AG04449 (cell line): Measurements from ENCODE around the gene CALCOCO1.

Experiments used
- CTCF ChIA-PET: fragments of 350-600 bp; formaldehyde crosslinking; extraction: SDS; loops from one replicate; lab custom pipeline; 2021; ENCODE audit warnings: antibody characterized with exemption; lab: Yijun Ruan, JAX
- POLR2A ChIA-PET: fragments of 400-600, 350-600 bp; formaldehyde crosslinking; extraction: SDS; loops from one replicate; lab custom pipeline; 2020; ENCODE audit warnings: antibody characterized with exemption, inconsistent platforms; lab: Yijun Ruan, JAX
- DNase-seq: peaks from one replicate; pipeline ENCODE4 v3.0.0-alpha.2; 2010; ENCODE audit warnings: low read depth, low spot score
- H3K4me3 ChIP-seq: 2 replicates; pipeline ENCODE4 v1.5.1; 2011; ENCODE audit warnings: low read depth, mild to moderate bottlenecking, control low read depth, low read length
- CTCF ChIP-seq: IDR thresholded peaks from one replicate; pipeline ENCODE4 v1.5.1; 2011; ENCODE audit warnings: mild to moderate bottlenecking, moderate library complexity, low read length, control low read depth, inconsistent platforms; ENCODE audit not compliant: insufficient read depth; ENCODE audit errors: missing control alignments

CALCOCO1 gene

GRCh38 chr12:53670971-53671370, 56.3 kb downstream of the CALCOCO1 start:
- DNase-seq, result no peak
- POLR2A ChIA-PET, result no interaction called here
- H3K4me3 ChIP-seq, result no peak overlapping the region
- TF ChIP-seq CTCF, result no peak
- CTCF ChIA-PET, result interaction anchor here (1.1 to 14.9 kb wide), 3 partner anchors 12 to 129 kb away, joined by 3 to 207 read pairs (median 5); no protein-coding TSS in a partner anchor

- POLR2A ChIA-PET, result no interaction called here
- no peak overlapping the region for H3K4me3 ChIP-seq
- no peak for DNase-seq
- CTCF ChIA-PET, result interaction anchor here (1.1 to 14.9 kb wide), 3 partner anchors 11 to 128 kb away, joined by 3 to 207 read pairs (median 5); no protein-coding TSS in a partner anchor
- TF ChIP-seq CTCF, result no peak
Observed at GRCh38 chr12:53670308-53670707, 56.9 kb downstream of the CALCOCO1 start.

GRCh38 chr12:53667080-53667479, 60.2 kb downstream of the CALCOCO1 start:
- DNase-seq, result no peak
- ChIA-PET CTCF (interaction anchor here (0.9 to 14.9 kb wide), 3 partner anchors 9 to 125 kb away, joined by 3 to 207 read pairs (median 7); partner anchors contain the start of gene ATP5MC2), POLR2A (interaction anchor here (1.1 kb wide), 1 partner anchor 12 kb away, joined by 4 read pairs; no protein-coding TSS in a partner anchor)
- no peak for TF ChIP-seq CTCF
- H3K4me3 ChIP-seq, result no peak overlapping the region

GRCh38 chr12:53664936-53665335, 62.3 kb downstream of the CALCOCO1 start:
- TF ChIP-seq CTCF, result no peak
- POLR2A ChIA-PET, result no interaction called here
- DNase-seq, result no peak
- no peak overlapping the region for H3K4me3 ChIP-seq
- CTCF ChIA-PET, result interaction anchor here (2.3 kb wide), 1 partner anchor 122 kb away, joined by 7 read pairs; no protein-coding TSS in a partner anchor

GRCh38 chr12:53664191-53664590, 63.1 kb downstream of the CALCOCO1 start:
- POLR2A ChIA-PET, result no interaction called here
- CTCF ChIA-PET, result interaction anchor here (2.3 kb wide), 1 partner anchor 121 kb away, joined by 7 read pairs; no protein-coding TSS in a partner anchor
- DNase-seq, result no peak

More at GRCh38 chr12:53664191-53664590, 63.1 kb downstream of the CALCOCO1 start:
- TF ChIP-seq CTCF, result no peak
- no peak overlapping the region for H3K4me3 ChIP-seq
